CD4-positive, alpha-beta T cell treated with Interleukin-17A for 1 hour (primary cell): Measurements from ENCODE around the gene OS9.
"Not testable (repeated sequence)": the region's sequence is repeated elsewhere in the genome, so short reads cannot be mapped to it uniquely, and the experiment has no call there.

Source experiments
- DNase-seq: peaks from one replicate; pipeline ENCODE4 v3.0.0-alpha.2; 2020

OS9 gene

GRCh38 chr12:57694459-57695019 is 607 bp downstream of the OS9 start:
- DNase-seq = no peak

- DNase-seq = no peak
Measured at GRCh38 chr12:57695770-57696432, 2.0 kb downstream of the OS9 start.

GRCh38 chr12:57697076-57697475 is 3.1 kb downstream of the OS9 start:
- DNase-seq = no peak

- no peak for DNase-seq
Measured at GRCh38 chr12:57698414-57698813, 4.5 kb downstream of the OS9 start.

- DNase-seq = no peak
Measured at GRCh38 chr12:57700317-57700716, 6.4 kb downstream of the OS9 start.

GRCh38 chr12:57707250-57707649 is 13.3 kb downstream of the OS9 start:
- DNase-seq = no peak

GRCh38 chr12:57708296-57708695 is 14.4 kb downstream of the OS9 start:
- no peak for DNase-seq

- DNase-seq = no peak
Measured at GRCh38 chr12:57712701-57713100, 18.8 kb downstream of the OS9 start.

- no peak for DNase-seq
Measured at GRCh38 chr12:57713209-57713608, 19.3 kb downstream of the OS9 start.

- DNase-seq = not testable (repeated sequence)
Measured at GRCh38 chr12:57715036-57715748, 21.3 kb downstream of the OS9 start.

GRCh38 chr12:57715786-57716185 is 21.9 kb downstream of the OS9 start:
- DNase-seq = no peak

- no peak for DNase-seq
Measured at GRCh38 chr12:57716305-57716704, 22.4 kb downstream of the OS9 start.

GRCh38 chr12:57717131-57717530 is 23.2 kb downstream of the OS9 start:
- DNase-seq = no peak

- DNase-seq = no peak
Measured at GRCh38 chr12:57717846-57718640, 24.1 kb downstream of the OS9 start.

- no peak for DNase-seq
Measured at GRCh38 chr12:57718641-57719528, 25.0 kb downstream of the OS9 start.

- DNase-seq = no peak
Measured at GRCh38 chr12:57719777-57720605, 26.1 kb downstream of the OS9 start.

GRCh38 chr12:57720606-57721595 is 27.0 kb downstream of the OS9 start:
- DNase-seq = no peak

- DNase-seq = not testable (repeated sequence)
Measured at GRCh38 chr12:57721846-57722608, 28.1 kb downstream of the OS9 start.
